ENCODE measurements around the gene SIPA1L3. TPM values are rescaled to one million over a fixed set of nuclear protein-coding genes. Genes with fewer than 3 reads are reported as not detected.

SIPA1L3 gene
- total RNA-seq, 6 experiments from 2014 or later = 9.1 to 20.4 (median 14.9) TPM

GRCh38 chr19:38168637-38169036 lies 261.6 kb downstream of the SIPA1L3 start:
- intact Hi-C loops (cut with DNase I) = no loop called here
- H3K9me3 ChIP-seq = no peaks in the 10 kb centered on the region
- no peak overlapping the region for H3K4me3 ChIP-seq
- H3K27ac ChIP-seq = no peak overlapping the region
- no peaks in the 10 kb centered on the region for H3K4me1 ChIP-seq
- H3K27me3 ChIP-seq = no peaks in the 10 kb centered on the region
- TF ChIP-seq POLR2A (IDR thresholded peaks at IDR 0.05) = no peak
- TF ChIP-seq, protein P1, sequence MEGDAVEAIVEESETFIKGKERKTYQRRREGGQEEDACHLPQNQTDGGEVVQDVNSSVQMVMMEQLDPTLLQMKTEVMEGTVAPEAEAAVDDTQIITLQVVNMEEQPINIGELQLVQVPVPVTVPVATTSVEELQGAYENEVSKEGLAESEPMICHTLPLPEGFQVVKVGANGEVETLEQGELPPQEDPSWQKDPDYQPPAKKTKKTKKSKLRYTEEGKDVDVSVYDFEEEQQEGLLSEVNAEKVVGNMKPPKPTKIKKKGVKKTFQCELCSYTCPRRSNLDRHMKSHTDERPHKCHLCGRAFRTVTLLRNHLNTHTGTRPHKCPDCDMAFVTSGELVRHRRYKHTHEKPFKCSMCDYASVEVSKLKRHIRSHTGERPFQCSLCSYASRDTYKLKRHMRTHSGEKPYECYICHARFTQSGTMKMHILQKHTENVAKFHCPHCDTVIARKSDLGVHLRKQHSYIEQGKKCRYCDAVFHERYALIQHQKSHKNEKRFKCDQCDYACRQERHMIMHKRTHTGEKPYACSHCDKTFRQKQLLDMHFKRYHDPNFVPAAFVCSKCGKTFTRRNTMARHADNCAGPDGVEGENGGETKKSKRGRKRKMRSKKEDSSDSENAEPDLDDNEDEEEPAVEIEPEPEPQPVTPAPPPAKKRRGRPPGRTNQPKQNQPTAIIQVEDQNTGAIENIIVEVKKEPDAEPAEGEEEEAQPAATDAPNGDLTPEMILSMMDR (IDR thresholded peaks at IDR 0.05) = no peak
- peaks cover 0 to 10% (median 4%) of the 10 kb centered on the region in 4 donors for H3K36me3 ChIP-seq
- ATAC-seq = no peak
- DNase-seq = no peak
- 94% methylated on average over 4 of the region's 4 CpGs for WGBS (ENCODE audit: insufficient coverage, low coverage, low lambda C conversion rate, missing lambda C conversion rate)

DNA sequence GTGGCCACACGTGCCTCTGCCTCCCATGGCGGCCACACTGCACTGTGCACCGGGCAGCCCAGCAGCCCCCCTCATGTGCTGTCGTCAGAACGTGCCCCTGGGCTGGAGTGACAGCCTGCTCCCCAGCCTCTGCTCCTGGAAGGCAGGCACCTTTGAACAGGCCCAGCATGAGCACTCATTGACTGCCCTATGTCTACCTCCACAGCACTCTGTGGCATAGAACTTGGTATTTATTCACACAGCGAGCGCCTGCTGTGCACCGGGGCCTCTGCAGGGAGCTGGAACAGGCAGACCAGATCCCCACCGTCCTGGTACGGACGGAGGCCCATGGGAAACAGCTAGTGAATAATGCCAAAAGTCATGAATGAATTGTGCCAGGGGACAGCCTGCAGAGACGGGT lies 263.3 kb downstream of the SIPA1L3 start:
- no peak for ATAC-seq
- TF ChIP-seq POLR2A (IDR thresholded peaks at IDR 0.05) = no peak
- TF ChIP-seq, protein P1 (IDR thresholded peaks at IDR 0.05) = no peak
- peaks cover 0 to 4% (median 0%) of the 10 kb centered on the region in 4 donors for H3K36me3 ChIP-seq
- no peaks in the 10 kb centered on the region for H3K4me1 ChIP-seq
- 100% methylated on average over 3 of the region's 12 CpGs for WGBS (ENCODE audit: insufficient coverage, low coverage, low lambda C conversion rate, missing lambda C conversion rate)
- no peak overlapping the region for H3K4me3 ChIP-seq
- intact Hi-C loops (cut with DNase I) = no loop called here
- no peak overlapping the region for H3K27ac ChIP-seq
- no peaks in the 10 kb centered on the region for H3K9me3 ChIP-seq
- DNase-seq = no peak
- no peaks in the 10 kb centered on the region for H3K27me3 ChIP-seq

GRCh38 chr19:38172001-38172400 lies 265.0 kb downstream of the SIPA1L3 start:
- Histone ChIP-seq H3K4me1 (no peaks in the 10 kb centered on the region), H3K36me3 (no peaks in the 10 kb centered on the region), H3K4me3 (no peak overlapping the region), H3K27me3 (no peaks in the 10 kb centered on the region), H3K9me3 (no peaks in the 10 kb centered on the region), H3K27ac (no peak overlapping the region)
- DNase-seq = no peak
- WGBS (ENCODE audit: insufficient coverage, low coverage, low lambda C conversion rate, missing lambda C conversion rate) = 88% methylated on average over 3 of the region's 8 CpGs
- intact Hi-C loops (cut with DNase I) = no loop called here
- TF ChIP-seq, protein P1 (IDR thresholded peaks at IDR 0.05) = no peak
- no peak for TF ChIP-seq POLR2A (IDR thresholded peaks at IDR 0.05)
- no peak for ATAC-seq

DNA sequence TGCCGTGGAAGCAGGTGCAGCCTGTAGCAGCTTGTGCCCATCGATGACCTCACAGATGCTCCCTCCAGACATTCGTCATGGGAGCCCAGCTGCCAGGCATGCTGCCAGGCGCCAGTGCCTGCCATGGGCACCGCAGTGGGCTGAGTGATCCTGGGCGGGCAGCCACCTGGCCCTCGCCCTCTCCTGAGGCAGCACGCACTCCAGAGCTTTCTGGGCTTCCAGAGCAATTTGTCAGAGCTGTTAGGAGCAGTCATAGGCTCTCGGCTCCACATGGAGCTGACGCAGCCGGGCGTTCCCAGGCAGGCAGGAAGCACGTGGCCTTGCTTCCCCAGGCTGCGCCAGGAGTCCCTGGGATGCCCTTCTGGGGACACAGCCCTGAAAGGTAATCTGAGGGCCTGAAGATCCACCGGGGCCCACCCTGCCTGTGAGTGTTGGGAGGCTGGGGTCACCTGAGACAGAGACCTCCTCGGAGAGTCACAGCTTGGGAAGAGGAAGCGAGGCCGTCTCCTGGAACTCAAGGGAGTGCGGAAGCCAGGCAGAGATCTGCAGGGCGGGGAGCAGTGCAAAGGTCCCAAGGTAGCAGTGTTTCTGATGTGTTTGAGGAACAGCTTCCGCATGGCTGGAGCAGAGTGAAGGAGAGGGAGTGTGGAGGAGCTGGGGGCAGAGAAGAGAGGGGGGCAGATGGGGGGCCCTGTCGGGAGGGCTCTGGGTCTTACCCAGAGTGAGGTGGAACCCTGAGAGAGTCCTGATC lies 266.5 kb downstream of the SIPA1L3 start:
- no peaks in the 10 kb centered on the region for H3K27me3 ChIP-seq
- 100% methylated on average over 3 of the region's 22 CpGs for WGBS (ENCODE audit: insufficient coverage, low coverage, low lambda C conversion rate, missing lambda C conversion rate)

More for the DNA sequence above, 266.5 kb downstream of the SIPA1L3 start:
- intact Hi-C loops (cut with DNase I) = no loop called here
- Histone ChIP-seq H3K9me3 (no peaks in the 10 kb centered on the region), H3K36me3 (no peaks in the 10 kb centered on the region), H3K4me1 (no peaks in the 10 kb centered on the region), H3K27ac (no peak overlapping the region), H3K4me3 (no peak overlapping the region)
- ATAC-seq (peak in 1 of 4 donors; percentile 19), DNase-seq (no peak)
- no peak for TF ChIP-seq POLR2A (IDR thresholded peaks at IDR 0.05)
- TF ChIP-seq, protein P1 (IDR thresholded peaks at IDR 0.05) = no peak
